CD4-positive, alpha-beta T cell treated with Interleukin-15 for 4 hours (primary cell): Measurements from ENCODE around the gene PLXNA4.

Experiments
- DNase-seq: peaks from one replicate; pipeline ENCODE4 v3.0.0-alpha.2; 2020; ENCODE audit warnings: low spot score

PLXNA4 gene

DNA sequence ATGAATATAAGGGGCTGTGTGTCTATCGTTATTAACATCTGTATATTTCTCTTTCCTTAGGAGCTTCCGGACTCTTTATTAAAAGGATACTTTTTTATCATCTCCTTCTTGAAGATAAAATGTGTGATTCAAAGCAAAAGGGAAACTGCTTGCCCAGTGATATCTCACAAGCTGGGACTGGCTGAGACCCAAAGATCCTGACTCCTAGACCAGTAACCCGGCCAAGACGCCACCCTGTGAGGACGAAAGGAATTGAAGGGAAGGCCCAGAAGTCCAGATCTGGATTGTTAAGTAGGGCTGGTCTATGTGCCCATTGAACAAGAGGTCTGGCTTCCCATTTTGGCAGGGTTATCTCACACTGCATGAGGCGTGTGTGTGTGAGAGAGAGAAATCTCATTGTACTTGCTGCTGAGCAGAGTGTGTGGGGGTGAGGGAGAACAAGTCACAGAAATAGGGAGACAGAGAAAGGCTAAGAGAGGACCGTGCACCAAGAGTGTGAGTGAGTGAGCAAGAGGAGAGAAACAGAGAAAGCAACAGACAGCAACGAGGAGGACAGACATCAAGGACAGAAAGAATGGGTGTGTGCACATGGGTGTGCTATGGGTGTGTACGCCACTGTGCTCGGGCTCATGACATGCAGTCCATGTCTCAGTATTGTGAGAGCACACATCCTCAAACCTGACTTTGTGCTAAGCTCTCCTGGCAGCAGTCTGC, 75.4 kb downstream of the PLXNA4 start:
- no peak for DNase-seq

DNA sequence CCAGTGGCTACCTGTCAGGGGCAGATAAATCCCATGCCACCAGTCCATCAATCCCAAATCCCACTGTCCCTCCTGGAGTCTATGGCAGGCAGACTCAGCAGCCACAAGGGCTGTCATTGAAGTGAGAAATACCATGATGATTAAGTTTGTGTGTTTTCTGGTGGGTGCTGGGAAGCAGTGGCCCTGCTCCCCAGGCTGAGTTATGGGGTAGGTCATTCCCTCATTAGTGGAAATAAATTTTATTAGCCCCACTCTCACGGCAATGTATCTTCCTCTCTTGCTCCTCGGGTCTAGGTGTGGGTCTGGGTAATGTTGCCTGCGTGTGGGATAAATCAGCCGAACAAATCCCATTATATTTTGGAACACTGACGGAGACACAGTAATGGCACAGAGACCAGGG, 76.8 kb downstream of the PLXNA4 start:
- no peak for DNase-seq

DNA sequence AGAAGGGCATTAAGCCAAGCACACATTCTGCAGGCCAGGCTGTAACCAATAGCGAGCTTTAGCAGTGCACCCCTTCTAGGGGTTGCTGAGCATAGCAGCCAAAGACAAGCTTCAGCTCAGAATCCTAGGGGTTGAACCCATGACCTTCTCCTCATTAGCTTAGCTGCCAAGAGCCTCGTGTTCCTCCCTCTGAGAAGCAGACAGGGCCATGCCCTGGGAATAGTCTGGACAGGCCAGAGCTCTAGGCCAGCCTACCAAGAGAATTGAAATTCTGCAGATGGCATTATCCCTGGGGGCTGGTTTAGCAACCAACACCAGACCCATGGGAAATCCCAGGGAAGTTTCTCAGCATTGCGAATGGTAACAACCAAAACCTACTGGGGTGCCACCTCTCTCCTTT, 77.2 kb downstream of the PLXNA4 start:
- no peak for DNase-seq

DNA sequence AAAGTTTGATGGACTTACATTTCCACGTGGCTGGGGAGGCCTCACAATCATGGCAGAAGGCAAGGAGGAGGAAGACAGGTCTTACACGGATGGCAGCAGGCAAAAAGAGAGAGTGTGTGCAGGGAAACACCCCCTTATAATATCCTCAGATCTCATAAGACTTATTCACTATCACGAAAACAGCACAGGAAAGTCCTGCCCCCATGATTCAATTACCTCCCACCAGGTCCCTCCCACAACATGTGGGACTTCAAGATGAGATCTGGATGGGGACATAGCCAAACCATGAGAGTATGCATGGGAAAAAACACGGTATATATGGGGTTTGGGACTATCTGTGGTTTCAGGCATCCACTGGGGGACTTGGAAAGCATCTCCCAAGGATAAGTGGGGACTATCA, 78.0 kb downstream of the PLXNA4 start:
- DNase-seq: no peak

DNA sequence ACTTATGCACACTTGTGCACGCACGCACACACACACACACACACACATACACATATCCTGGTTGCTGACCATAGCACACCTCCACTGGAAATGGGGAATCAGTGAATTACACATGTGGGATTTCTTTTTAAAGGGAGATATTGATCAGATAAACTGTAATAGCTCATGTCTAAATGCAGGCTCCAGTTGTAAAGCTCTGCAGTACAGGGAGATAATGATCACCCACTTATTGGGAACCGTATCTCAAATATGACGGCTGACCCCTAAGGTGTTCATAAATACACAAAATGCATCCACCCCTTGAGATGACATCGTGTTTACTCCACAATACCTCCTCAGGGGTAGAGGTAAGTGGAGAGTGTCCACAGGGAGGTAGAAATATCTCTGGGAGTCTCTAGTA, 79.2 kb downstream of the PLXNA4 start:
- DNase-seq: no peak

DNA sequence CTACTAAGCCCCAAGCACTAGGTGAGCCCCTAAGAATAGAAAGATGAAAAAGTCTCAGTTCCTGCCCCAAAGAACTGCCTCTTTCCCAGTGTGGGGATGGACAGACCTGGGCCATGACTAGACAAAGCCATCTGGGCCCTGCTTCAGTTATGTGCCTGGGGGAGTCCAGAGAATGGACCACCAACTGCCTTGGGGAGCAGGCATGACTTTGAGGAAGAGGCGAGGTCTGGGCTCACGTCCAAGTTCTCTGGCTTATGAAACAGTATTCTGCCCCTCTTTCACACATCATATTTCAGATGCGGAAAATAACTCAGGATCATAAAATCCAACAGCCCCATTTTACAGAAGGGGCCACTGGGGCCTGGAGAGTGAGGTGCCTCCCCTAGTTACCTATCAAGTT, 80.3 kb downstream of the PLXNA4 start:
- no peak for DNase-seq

DNA sequence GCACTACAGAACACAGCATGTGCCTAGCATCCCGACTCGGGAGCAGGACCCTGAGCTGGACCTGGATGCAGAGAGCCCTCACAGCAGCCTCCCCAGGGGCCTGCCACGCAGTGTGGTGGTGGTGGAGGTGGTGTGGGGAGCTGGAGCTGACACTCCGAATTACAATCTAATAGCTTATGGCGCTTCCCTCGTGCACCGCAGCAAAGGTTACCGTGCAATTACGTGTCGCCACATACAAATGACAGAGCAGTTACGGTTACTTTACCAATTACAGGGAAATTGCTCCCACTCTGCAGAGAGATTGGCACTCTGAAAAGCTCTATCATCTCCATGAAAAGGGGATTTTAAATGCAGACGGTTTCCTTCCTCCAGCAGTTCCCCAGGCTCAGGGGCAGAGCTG, 81.8 kb downstream of the PLXNA4 start:
- no peak for DNase-seq

DNA sequence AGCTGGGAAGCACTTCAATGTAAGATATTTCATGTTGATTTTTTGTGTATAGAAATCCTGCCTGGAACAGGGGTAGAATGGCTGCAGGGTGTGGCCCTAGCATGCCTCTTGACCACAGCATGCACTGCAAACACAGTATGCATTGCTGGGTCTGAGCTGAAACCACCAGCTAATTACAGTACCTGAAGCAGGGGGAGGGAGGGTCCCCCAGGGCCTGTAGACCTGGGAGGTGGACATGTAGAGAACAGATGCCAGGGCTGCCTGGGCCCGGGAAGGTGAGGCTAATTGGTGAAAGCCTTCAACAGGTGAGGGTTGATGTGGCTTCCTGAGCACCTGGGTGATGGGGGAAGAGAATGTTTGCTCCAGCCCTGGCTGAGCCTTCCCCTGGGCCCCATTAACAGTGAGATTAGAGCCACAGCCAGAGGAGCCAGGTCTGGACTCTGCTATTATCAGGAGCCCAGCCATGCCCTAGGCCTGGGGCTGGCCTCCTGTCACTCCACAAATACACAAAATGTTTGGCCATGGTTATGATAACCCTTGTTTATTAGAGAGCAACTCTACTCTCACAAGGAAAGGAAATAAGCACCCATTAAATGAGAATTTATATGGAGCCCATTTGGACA, 83.3 kb downstream of the PLXNA4 start:
- DNase-seq: no peak

DNA sequence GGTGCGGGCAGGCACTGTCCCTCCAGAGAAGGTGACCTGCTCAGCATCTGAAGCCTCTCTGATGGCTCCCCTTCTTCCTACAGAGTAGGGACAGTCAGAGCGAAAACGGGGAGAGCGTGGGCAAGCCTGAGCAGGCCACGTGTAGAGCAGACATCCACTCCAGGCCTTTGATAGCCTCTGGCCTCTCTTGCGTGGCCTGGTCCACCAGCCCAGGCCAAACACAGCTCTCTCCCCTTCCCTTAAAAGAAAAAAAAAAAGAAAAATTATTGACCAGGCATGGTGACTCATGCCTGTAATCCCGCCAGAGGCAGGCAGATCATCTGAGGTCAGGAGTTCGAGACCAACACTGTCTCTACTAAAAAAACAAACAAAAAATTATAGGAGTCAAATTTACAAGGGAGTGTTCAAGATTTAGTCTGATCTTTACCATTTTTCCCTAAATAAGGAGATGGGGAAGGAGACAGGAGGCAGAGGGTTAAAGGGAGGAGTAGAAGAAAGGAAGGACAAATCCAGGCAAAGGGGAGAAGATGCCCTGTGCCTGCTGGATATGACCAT, 84.8 kb downstream of the PLXNA4 start:
- DNase-seq: no peak

DNA sequence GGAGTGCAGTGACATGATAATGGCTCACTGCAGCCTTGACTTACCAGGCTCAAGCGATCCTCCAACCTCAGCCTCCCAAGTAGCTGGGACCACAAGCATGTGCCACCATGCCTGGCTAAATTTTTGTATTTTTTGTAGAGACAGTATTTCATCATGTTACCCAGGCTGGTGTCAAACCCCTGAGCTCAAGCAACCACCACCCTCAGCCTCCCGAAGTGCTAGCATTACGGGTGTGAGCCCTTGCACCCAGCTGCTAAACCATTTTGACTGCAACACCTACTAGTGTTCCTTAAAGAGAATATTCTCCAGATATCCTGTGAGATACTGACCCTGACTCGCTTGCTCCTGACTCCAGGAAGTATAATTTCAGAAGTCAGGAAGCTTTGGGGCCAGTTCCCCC, 85.8 kb downstream of the PLXNA4 start:
- no peak for DNase-seq

DNA sequence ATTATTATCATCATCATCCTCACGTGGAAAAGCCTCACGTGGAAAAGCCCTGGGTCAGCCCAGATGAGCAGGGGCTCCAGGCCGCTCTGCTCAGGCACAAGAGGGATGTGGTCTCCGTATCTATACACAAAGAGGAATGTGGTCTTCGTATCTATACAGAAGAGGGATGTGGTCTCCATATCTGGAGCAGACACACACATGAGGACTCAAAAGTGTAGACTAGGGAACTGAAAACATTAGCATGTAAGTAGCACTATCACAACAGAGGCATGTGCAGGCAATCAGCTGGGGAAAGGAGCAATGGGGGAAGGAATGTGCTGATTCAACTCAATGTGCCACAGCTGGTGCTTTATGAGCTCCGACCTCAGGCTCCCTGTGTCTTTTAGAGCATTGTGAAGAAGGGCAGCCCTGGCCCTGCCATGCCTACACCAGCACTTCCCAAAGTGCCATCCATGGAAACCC, 86.5 kb downstream of the PLXNA4 start:
- no peak for DNase-seq

DNA sequence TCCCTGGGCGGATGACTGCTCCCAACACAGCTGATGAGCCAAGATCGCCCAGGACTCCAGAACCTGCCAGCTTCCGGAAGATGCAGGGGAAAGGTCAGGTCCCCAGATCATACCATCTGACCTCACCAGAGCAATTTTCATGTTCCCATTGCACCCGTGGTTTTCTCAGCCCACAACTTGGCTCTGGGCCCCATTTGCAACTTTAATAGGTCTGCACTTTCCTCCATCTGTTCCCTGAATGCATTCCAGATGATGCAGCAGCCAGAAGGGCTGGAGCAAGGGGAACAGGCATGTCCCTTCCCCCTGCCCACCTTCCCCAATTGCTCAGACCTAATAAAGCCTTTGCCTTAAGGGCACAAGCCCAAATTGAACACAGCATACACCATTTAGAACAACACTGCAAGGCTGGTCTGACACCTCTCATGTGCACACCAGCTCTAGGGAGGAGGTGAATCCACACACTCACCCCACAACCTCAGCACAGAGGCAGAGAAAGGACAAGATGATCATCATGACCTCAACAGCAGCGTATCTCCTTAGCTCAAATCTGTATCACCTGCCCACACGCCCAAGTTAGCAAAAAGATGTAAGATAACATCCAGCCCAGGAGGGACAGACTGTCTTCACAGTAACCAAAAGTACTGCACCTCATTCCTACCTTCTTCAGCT, 87.5 kb downstream of the PLXNA4 start:
- DNase-seq: no peak

DNA sequence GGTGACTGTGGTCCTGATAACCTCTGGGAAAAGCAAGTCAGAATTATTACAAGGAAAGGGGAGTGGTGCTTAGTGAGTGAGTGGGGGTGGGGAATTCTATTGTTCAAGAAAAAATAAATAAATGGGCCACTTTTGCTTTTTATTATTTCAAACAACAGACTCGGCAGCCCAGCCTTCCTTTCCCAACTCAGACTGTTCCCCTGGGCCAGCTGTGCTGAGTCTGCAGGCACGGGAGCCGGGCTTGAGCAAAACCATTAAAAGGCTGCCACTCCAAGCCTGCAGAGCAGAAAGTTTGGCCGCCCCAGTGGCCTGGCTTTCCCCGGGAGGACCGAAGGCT, 90.0 kb downstream of the PLXNA4 start:
- DNase-seq: no peak

DNA sequence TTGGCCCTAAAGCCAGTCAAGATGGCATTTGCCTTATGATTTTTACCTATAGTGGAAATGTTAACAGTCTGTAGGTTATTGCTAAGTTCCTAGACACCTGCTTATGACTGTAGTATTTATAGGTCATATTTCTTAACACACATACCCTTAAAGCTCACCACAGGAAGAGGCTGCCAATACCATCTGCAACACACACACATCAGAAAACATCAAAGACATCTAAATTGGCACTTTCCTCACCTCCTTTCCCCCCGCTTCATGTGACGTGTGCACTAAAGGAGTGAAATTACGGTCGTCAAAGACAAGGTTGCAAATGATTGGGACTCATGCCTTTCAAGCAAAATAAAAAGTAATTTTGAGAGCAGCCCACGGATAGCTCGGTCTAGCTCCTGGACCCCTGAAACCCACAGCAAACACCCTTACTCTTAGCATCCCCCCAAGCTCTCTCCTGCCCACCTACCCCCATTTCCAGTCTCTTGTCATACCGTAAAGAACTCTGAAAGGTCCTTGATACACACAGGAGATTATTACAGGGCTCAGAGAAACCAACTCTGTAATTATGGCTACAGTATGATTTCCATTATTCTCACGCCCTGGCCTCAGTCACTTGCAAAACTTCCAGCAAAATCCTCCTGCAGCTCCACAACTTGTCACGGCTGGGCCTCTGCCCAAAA, 90.5 kb downstream of the PLXNA4 start:
- peak; percentile 46 for DNase-seq

DNA sequence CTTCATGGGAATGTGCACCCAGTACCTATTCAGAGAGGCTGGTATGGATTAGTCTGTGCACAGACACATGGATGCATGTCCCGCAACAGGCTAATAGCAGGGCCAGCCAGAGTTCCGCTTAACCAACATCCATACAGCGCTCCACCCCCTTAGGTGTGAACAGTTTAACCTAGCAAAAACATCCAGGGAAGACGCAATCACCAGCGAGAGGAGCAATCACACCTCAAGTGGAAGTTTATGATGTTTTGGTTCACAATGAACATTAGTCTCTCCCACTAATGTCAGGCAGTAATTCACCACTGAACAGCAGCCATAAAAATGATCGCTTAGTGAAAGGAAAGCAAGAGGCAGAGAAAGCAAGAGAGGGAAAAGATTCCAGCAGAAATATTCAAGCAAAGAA, 91.1 kb downstream of the PLXNA4 start:
- DNase-seq: no peak

DNA sequence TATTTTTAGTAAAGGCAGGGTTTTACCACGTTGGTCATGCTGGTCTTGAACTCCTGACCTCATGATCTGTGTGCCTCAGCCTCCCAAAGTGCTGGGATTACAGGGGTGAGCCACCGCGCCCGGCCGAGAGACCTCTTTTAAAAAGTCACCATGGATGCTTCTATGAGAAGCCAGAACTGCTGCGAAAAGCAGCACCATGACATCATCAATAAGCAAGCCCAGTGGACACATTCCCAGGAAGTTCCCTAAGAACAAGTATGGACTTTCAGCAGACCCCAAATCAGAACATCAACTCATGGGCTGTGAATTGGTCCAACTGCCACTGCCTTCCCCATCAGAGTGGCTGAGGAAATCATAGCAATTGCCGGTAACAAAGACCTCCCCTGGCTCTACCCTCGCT, 93.4 kb downstream of the PLXNA4 start:
- DNase-seq: no peak

DNA sequence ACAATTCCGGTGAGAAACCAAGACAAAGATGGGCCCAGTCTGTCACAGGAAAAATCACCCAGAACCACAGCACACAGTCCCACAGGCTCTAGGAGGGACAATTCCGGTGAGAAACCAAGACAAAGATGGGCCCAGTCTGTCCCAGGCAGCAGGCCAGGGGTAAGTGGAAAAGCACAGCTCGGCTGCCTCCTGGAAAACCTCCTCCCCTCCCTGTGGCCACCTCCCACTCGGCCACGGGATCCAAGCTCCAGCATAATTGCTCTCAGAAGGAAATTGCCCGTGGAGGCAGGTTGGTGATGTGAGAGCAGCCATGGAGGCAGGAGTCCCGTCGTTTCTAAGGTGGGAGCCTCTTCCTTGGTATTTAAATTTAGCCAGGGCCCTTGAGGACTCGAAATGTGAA, 95.7 kb downstream of the PLXNA4 start:
- DNase-seq: no peak

DNA sequence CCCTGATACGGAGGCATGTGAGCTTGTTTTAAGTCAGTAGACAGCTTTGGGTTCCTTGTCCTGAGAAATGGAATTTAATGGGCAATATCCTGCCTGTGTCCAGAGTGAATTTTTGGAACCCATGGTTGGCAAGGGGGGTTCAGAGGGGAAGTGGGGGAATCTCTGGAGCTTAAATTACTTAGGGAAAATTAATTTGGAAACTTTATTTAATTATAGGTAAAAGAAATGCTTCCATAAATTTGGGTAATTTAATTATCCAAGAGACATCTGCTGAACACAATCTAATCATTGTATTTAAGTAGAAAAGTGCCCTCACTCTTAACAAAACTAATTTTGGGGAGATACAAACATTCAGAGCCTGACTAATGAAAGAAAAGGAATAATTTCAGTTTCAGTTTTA, 99.7 kb downstream of the PLXNA4 start:
- DNase-seq: no peak

DNA sequence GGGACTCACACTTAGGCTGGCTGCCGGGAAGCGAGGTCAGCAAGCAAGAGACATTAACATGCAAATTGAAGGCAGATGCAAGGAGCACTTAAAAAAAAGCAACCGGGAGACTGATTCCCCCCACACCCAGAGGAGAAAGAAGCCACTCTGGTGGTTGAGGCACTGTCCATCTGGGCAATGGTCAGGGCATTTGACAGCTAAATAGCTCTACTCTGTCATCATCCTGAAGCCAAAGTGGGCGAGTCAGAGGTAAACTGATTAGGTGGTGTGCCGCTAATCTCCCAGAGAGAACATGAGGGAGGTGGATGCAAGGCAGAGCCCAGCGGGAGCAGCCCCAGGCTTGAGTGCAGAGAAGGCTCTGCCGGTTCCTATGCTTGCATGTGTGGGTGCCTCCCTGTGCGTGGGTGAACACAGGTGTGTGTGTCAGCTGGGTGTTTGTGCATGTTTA, 100.6 kb downstream of the PLXNA4 start:
- no peak for DNase-seq

DNA sequence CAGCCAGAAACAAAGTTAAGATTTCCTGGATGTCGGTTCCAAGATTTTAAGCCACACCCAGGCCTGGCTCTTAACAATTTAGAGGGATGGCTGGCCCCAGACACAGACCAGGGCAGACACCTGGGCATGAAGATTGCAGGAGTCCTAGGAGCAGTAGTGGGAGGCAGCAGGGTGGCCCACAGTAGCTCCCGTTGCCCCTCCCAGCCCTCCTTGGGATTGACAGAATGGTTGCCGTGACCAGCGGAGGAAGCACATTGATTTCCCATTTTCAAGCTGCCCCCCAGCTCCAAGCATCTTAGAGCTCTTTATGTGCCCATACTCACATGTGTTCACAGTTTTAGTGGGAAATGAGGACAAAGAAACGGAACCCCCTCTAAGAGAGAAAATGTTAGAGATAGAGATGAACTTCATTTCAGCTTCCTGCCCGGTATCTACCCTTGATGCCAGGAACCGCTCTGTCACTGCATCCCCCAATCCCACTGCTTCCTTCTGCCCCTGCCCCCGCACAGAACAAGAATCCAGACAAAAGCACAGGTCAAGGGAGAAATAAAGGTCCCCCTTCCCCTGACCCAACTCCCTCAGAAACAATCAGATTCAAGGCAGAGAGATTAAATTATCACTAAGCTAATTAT, 101.1 kb downstream of the PLXNA4 start:
- no peak for DNase-seq

DNA sequence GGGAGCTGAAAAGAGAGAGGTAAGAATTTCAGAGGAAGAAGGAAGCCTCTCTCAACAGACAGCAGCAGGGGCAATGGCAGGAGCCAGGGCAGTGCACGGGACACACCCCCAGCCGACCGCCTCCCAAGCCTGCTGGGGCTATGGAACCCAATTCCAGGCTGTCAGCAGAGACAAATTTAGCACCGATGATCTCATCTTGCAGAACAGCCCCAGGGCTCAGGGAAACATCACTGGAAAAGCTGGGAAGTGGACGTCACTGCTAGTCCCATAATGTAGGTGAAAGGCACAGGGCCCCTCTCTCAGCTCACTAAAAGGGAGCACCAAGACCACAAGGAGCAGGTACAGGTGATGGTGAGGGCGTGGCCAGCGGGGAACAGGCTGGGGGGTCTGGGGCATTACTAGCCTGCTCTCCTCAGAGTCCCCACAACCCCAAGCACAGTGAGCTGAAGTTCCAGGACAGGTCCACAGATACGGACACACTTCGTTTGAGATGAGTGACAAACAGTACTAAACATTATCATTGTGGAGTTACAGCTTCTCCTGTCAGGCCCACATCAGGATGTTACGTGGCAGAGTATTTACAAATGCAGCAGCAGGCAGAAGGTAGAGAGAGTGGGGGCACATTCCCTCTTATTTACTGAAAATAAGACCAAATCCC, 103.7 kb downstream of the PLXNA4 start:
- DNase-seq: no peak

DNA sequence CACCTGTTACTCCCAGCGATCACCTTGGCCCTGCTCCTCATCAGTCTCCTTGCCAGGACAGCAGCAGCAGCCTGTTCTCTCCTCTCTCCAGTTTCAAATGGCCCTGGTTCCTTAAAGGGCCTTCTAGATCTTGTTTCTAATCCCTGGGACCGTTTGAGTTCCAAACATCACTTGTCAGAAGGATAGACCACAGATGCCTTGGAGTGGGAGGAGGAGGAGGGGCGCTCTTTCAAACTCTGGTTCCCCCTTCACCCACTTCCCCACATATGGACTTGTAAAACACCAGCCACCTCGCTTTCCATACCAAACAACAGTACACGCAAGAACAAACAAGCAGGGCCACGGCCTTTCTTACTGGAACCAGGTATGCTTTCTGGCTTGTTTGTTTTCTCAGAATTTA, 104.8 kb downstream of the PLXNA4 start:
- no peak for DNase-seq
